B cell (primary cell): ENCODE measurements around the gene MYEF2. TPM values are rescaled to one million over a fixed set of nuclear protein-coding genes. Genes with fewer than 3 reads are reported as not detected.

Experiments used
- ATAC-seq: fragments of 200-7000 bp; cut with Tn5 transposase; one replicate; pipeline ENCODE4 v1.10.0; 2021; ENCODE audit warnings: low read depth, mild to moderate bottlenecking, moderate number of reproducible peaks, moderate library complexity
- CTCF ChIA-PET: fragments of 350-600 bp; sonication (Branson Sonifier 250); formaldehyde crosslinking; loops from one replicate; lab custom pipeline; 2021; ENCODE audit warnings: antibody characterized with exemption, inconsistent platforms; lab: Charles Lee
- POLR2A ChIA-PET: fragments of 350-600 bp; sonication (Branson Sonifier 250); formaldehyde crosslinking; loops from one replicate; lab custom pipeline; 2021; ENCODE audit warnings: antibody characterized with exemption; lab: Charles Lee
- DNase-seq: peaks from one replicate; pipeline ENCODE4 v3.0.0; 2013
- H2AFZ ChIP-seq: 2 replicates; pipeline ENCODE4 v1.6.1; 2012; ENCODE audit warnings: mild to moderate bottlenecking, low read depth, low read length; ENCODE audit not compliant: insufficient read depth, poor library complexity, severe bottlenecking
- H3K27ac ChIP-seq, 2 donors: 1 replicate in 1 of 2; 2 replicates in 1 of 2; pipeline ENCODE4 v1.5.1; 2012 to 2013; ENCODE audit warnings: low read length in 2 of 2, mild to moderate bottlenecking in 2 of 2, moderate library complexity in 1 of 2
- H3K27me3 ChIP-seq, 4 experiments: fragments of 200-600 bp in 1 of 4; sonication (generic) in 1 of 4; replicated peaks in 1 of 4; 1 replicate in 2 of 4; 2 replicates in 2 of 4; pipeline versions ENCODE4 v1.6.1 to v1.7.0; 2013 to 2016; ENCODE audit warnings: low read length in 3 of 4, mild to moderate bottlenecking in 2 of 4, mixed read lengths in 1 of 4, moderate library complexity in 1 of 4; ENCODE audit not compliant: insufficient read depth in 4 of 4, control insufficient read depth in 3 of 4; ENCODE audit errors: control extremely low read depth in 1 of 4
- H3K36me3 ChIP-seq, 2 experiments: replicated peaks in 1 of 2; 1 replicate in 1 of 2; 2 replicates in 1 of 2; pipeline versions ENCODE4 v1.6.1 to v1.7.1; 2013; ENCODE audit warnings: low read length in 1 of 2; ENCODE audit not compliant: insufficient read depth in 2 of 2, control insufficient read depth in 1 of 2; ENCODE audit errors: control extremely low read depth in 1 of 2, extremely low read depth in 1 of 2
- H3K4me1 ChIP-seq, 2 donors: fragments of 200-600 bp in 1 of 2; sonication (generic) in 1 of 2; 1 replicate in 1 of 2; 2 replicates in 1 of 2; pipeline versions ENCODE4 v1.5.1 to v1.6.1; 2013 to 2017; ENCODE audit warnings: low read length in 2 of 2; ENCODE audit not compliant: control insufficient read depth in 2 of 2, insufficient read depth in 2 of 2
- H3K4me2 ChIP-seq: replicated peaks from 2 replicates; pipeline ENCODE3; 2012; ENCODE audit warnings: mild to moderate bottlenecking, low read depth, low read length; ENCODE audit not compliant: poor library complexity, severe bottlenecking
- H3K4me3 ChIP-seq, 5 experiments: fragments of 200-600 bp in 1 of 5; sonication (generic) in 1 of 5; 1 replicate in 3 of 5; 2 replicates in 2 of 5; pipeline versions ENCODE4 v1.5.1 to v1.7.0; 2011 to 2016; ENCODE audit warnings: low read length in 4 of 5, mild to moderate bottlenecking in 4 of 5, low read depth in 2 of 5, control low read depth in 1 of 5, moderate library complexity in 1 of 5; ENCODE audit not compliant: insufficient read depth in 1 of 5; ENCODE audit errors: control extremely low read depth in 1 of 5, extremely low read depth in 1 of 5
- H3K79me2 ChIP-seq: fragments of 200-600 bp; sonication (generic); one replicate; pipeline ENCODE4 v1.6.0; 2016; ENCODE audit warnings: low read length; ENCODE audit not compliant: control insufficient read depth, insufficient read depth
- H3K9ac ChIP-seq: fragments of 200-600 bp; sonication (generic); 2 replicates; pipeline ENCODE4 v1.6.1; 2017; ENCODE audit warnings: mild to moderate bottlenecking, low read length, moderate library complexity
- H3K9me3 ChIP-seq, 3 donors: one replicate each; pipeline versions ENCODE4 v1.6.1 to v1.7.1; 2013; ENCODE audit warnings: low read length in 2 of 3; ENCODE audit not compliant: control insufficient read depth in 2 of 3, insufficient read depth in 1 of 3; ENCODE audit errors: control extremely low read depth in 1 of 3
- H4K20me1 ChIP-seq: 2 replicates; pipeline ENCODE4 v1.6.0; 2012; ENCODE audit warnings: mild to moderate bottlenecking, low read length; ENCODE audit not compliant: insufficient read depth, control insufficient read depth, poor library complexity, severe bottlenecking
- H3K27ac Mint-ChIP-seq: one replicate; pipeline ENCODE4 v1.8.0; 2021; ENCODE audit warnings: mixed read lengths
- H3K27me3 Mint-ChIP-seq: one replicate; pipeline ENCODE4 v1.8.0; 2021; ENCODE audit warnings: mixed read lengths
- H3K4me1 Mint-ChIP-seq: one replicate; pipeline ENCODE4 v1.8.0; 2021; ENCODE audit warnings: mixed read lengths
- H3K4me3 Mint-ChIP-seq: one replicate; pipeline ENCODE4 v1.8.0; 2021; ENCODE audit warnings: mixed read lengths
- H3K9me3 Mint-ChIP-seq: one replicate; pipeline ENCODE4 v1.8.0; 2022; ENCODE audit warnings: mixed read lengths; ENCODE audit not compliant: insufficient read depth
- EZH2 ChIP-seq: IDR thresholded peaks from 2 replicates; pipeline ENCODE4 v1.6.1; 2012; ENCODE audit warnings: borderline replicate concordance, low read depth, mild to moderate bottlenecking, moderate library complexity, low read length; ENCODE audit not compliant: insufficient read depth, poor library complexity, severe bottlenecking
- WGBS: methylation state at CpG from one replicate; pipeline ENCODE4 v1.1.5; 2013; ENCODE audit warnings: missing lambda C conversion rate; ENCODE audit not compliant: insufficient coverage; 5-methylcytosine and 5-hydroxymethylcytosine counted together
- intact Hi-C: fragments of 100-400 bp; cut with micrococcal nuclease; formaldehyde crosslinking; loops from one replicate; pipeline ENCODE4 v1.10.0; 2022
- polyA plus RNA-seq: library from polyadenylated mRNA; depleted of rRNA; stranded (reverse); fragments of >200 nt; gene quantifications from 2 replicates; pipeline ENCODE4 v1.2.3, GENCODE V29; 2012
- total RNA-seq, 2 donors: library from RNA; stranded (reverse); fragments of 120-200 nt in 1 of 2; gene quantifications; 1 replicate in 1 of 2; 2 replicates in 1 of 2; pipeline versions ENCODE4 v1.2.3 to v1.2.4, GENCODE V29; 2013 to 2022
- TF ChIP-seq, protein P1 (sequence below): fragments of 200-600 bp; IDR thresholded peaks from one replicate; pipeline ENCODE4 v1.8.0; 2022; ENCODE audit warnings: antibody characterized with exemption, mild to moderate bottlenecking

Gene MYEF2
- total and polyA plus RNA-seq, 2 donors (not counting 1 experiment from before 2014, with no cell fraction given), result 3.9 to 34.3 TPM

DNA sequence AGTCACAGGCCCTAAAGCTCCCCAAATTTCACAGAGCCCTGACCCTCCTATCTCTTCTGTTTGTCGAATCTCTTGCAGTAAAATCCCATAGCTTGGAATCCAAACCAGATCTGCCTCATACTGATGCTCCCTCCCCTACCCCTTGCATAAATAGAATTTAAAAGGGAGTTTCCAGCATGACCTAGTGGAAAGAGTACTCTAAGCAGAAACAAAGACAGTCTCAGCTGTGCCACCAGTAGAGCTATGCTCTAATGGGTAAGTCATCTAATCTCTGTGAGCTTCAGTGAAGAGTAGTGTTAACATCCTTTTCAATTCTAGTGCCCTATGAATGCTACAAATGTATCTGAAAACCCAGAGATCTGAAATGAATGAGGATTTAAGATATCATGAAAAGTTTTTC is 24.0 kb upstream of the MYEF2 start:
- no peak overlapping the region for H3K9ac ChIP-seq
- H3K4me3 ChIP-seq, result no peak overlapping the region
- no peaks in the 10 kb centered on the region for H3K4me1 Mint-ChIP-seq
- H3K36me3 ChIP-seq, result no peaks in the 10 kb centered on the region
- WGBS, result no CpG with 5 or more reads among the region's 1 CpG
- H3K27ac Mint-ChIP-seq, result no peak overlapping the region
- H3K9me3 Mint-ChIP-seq, result no peaks in the 10 kb centered on the region
- no peak for TF ChIP-seq EZH2
- TF ChIP-seq, protein P1, sequence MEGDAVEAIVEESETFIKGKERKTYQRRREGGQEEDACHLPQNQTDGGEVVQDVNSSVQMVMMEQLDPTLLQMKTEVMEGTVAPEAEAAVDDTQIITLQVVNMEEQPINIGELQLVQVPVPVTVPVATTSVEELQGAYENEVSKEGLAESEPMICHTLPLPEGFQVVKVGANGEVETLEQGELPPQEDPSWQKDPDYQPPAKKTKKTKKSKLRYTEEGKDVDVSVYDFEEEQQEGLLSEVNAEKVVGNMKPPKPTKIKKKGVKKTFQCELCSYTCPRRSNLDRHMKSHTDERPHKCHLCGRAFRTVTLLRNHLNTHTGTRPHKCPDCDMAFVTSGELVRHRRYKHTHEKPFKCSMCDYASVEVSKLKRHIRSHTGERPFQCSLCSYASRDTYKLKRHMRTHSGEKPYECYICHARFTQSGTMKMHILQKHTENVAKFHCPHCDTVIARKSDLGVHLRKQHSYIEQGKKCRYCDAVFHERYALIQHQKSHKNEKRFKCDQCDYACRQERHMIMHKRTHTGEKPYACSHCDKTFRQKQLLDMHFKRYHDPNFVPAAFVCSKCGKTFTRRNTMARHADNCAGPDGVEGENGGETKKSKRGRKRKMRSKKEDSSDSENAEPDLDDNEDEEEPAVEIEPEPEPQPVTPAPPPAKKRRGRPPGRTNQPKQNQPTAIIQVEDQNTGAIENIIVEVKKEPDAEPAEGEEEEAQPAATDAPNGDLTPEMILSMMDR, result no peak
- no peaks in the 10 kb centered on the region for H3K79me2 ChIP-seq
- no peak overlapping the region for H3K4me3 Mint-ChIP-seq
- DNase-seq, result no peak
- POLR2A ChIA-PET, result no interaction called here
- CTCF ChIA-PET, result no interaction called here
- H3K27me3 Mint-ChIP-seq, result peaks cover 37% of the 10 kb centered on the region
- H2AFZ ChIP-seq, result no peak overlapping the region
- no peaks in the 10 kb centered on the region for H3K4me1 ChIP-seq
- no peak overlapping the region for H3K27ac ChIP-seq
- no peaks in the 10 kb centered on the region for H3K9me3 ChIP-seq
- intact Hi-C loops, result no loop called here
- no peaks in the 10 kb centered on the region for H4K20me1 ChIP-seq
- H3K4me2 ChIP-seq, result no peak overlapping the region
- no peak for ATAC-seq
- H3K27me3 ChIP-seq, result peaks cover 0 to 8% (median 0%) of the 10 kb centered on the region in 4 experiments

DNA sequence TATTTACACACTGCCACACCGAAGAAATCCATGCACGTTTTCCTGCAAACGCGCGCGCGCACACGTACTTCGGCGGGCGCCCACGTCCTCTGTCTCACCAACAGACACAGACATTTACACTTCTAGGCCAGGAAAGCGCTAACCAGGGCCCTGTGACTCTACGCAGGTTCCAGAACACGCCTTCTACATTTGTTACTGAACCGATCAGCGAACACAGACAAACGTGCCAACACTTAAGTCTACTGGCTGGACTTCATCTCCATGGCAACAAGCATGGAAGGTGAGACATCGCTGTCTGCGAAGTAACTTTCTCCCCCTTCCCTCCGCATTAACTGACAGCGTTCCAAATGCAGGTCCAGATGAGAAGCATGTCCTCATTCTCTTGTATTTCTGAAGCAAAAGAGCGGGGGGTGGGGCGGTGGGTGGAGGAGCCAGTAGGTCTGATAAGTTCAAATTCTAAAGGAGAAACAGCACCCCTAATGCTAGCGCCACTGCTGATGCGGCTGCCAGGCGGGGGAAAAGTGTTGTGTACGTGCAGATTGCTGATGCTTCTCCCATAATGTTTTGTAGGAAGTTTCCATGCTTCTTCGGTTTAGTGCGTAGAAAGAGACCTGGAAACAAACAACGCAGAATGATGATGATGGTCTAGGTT is 13.6 kb upstream of the MYEF2 start, which contains the start of gene CTXN2:
Gene CTXN2 (plus strand): TSS at position 92 of the 652 bp plus-strand sequence. CDS start 9,636 bp downstream, outside the sequence.
- Mint-ChIP-seq H3K27ac (no peak within 1 kb of the TSS), H3K4me3 (no peak within 1 kb of the TSS), H3K4me1 (peaks cover 2% of the 10 kb centered on the region), H3K27me3 (peaks cover 43% of the 10 kb centered on the region), H3K9me3 (no peaks in the 10 kb centered on the region)
- Histone ChIP-seq H3K4me3 (no peak within 1 kb of the TSS), H3K4me1 (no peaks in the 10 kb centered on the region), H3K27me3 (peaks cover 0 to 9% (median 4%) of the 10 kb centered on the region in 4 experiments), H3K27ac (no peak within 1 kb of the TSS), H3K9me3 (peaks cover 0 to 3% (median 0%) of the 10 kb centered on the region in 3 donors), H3K9ac (no peak within 1 kb of the TSS), H2AFZ (no peak within 1 kb of the TSS), H3K36me3 (no peaks in the 10 kb centered on the region), H3K79me2 (no peaks in the 10 kb centered on the region), H3K4me2 (no peak within 1 kb of the TSS), H4K20me1 (no peaks in the 10 kb centered on the region)
- TF ChIP-seq, protein P1, result no peak
- no peak for TF ChIP-seq EZH2
- ATAC-seq (no peak), DNase-seq (no peak)
- ChIA-PET CTCF (no interaction called here), POLR2A (no interaction called here)
- intact Hi-C loops, result no loop called here
- 19% methylated on average over 28 of the region's 31 CpGs for WGBS
